HG03175 (cell line): Measurements from ENCODE around the gene RGS14.
"Not testable (repeated sequence)": the region's sequence is repeated elsewhere in the genome, so short reads cannot be mapped to it uniquely, and the experiment has no call there.

ENCODE experiments used
- ATAC-seq: cut with Tn5 transposase; IDR thresholded peaks from one replicate; pipeline ENCODE4 v1.9.1; 2021; ENCODE audit warnings: mild to moderate bottlenecking, moderate library complexity; ENCODE audit not compliant: unreplicated experiment

RGS14 gene

GRCh38 chr5:177396807-177397206, 39.1 kb downstream of the RGS14 start:
- ATAC-seq: no peak

DNA sequence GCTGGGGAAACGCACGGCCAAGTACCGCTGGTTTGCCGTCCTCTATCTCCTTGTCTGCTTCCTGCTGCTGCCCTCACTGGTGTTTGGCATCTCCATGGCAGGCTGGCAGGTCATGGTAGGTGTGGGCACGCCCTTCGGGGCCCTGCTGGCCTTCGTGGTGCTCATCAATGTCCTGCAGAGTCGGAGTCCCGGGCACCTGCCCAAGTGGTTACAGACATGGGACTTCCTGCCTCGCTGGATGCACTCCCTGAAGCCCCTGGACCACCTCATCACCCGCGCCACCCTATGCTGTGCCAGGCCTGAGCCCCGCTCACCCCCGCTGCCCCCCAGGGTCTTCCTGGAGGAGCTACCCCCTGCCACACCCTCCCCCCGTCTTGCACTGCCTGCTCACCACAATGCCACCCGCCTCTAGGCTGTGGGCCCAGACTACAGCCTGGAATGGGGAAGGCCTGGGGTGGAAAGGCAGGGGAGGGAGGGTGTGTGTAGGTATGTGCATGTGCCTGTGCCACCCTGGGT, 40.2 kb downstream of the RGS14 start:
- ATAC-seq: no peak

- ATAC-seq: no peak
These were observed 42.5 kb downstream of the RGS14 start, which contains the start of gene PFN3 for GRCh38 chr5:177399997-177400868. Gene PFN3 (minus strand): TSS chr5:177400661. CDS start chr5:177400576, 85 bp downstream.

- no peak for ATAC-seq
These were observed 44.7 kb downstream of the RGS14 start for GRCh38 chr5:177402271-177403043.

DNA sequence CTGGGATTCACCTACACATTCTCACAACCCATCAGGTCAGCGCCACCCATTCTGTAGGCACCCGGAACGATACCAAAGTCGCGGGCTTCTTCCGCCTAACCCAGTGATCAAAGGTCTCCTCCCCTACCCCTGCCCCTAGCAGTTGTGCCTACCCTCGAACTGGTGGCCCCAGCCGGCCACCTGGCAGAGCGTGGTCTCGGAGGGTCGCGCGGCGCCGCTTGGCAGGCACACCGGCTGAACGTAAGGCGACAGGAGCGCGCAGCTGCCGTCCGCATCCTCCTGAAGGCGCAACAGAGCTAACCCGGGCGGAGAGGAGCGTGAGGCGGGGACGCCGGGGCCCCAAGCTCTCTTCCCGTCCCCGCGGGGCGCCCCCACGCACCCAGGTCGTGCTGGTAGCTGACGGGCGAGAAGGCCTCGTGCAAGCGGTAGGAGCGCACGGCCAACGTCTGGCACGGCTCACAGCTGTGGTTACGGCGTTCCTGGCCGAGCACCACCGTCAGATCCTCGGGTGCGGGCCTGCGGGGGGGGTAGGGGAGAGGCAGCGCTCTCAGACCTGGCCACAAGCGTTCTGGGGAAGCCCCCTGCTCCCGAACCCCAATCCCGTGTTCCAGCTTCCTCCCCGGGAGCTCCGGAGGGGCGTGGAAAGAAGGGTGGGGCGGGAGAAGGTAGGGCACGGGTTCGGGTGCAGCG, 45.5 kb downstream of the RGS14 start:
- peak; percentile 14 for ATAC-seq

DNA sequence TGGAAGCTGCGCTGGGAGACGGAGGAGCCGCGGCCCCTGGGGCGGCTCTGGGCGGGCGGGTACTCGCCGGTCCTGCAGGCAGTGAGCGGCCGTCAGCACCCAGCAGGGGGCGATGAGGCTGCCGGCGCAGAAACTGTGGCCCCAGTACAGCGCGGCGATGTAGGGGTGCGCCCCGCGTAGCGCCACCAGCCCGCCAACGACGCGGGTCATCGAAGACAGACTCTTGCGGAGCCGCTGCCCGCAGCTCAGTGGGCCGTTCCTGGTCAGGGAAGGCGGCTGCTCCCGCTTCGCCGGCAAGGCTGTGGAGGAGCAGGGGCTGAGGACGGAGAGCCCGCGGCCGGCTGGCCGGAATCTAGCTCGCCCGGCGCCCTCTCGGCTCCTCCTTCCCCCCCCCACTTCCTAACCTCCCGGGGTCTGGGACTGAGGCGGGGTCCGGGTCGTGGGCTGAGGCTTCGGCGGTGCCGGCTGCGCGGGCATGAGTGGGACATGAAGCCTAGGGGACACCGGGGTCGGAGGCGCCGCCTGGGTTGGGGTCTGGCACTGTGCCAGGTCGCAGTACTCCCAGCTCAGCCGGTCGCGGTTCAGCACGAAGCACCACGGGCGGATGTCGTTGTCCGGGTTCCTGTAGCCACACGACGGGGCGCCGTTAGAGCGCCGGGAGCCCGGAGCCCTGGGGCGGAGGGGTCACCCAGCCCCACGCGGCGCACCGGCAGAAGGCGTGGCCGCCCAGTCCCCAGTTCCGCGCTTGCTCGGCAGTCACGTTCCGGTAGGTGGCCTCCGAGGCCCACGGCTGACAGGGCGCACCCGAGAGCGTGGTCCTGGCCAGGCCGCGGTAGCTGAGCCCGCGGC, 46.3 kb downstream of the RGS14 start:
- ATAC-seq: peak; percentile 79

DNA sequence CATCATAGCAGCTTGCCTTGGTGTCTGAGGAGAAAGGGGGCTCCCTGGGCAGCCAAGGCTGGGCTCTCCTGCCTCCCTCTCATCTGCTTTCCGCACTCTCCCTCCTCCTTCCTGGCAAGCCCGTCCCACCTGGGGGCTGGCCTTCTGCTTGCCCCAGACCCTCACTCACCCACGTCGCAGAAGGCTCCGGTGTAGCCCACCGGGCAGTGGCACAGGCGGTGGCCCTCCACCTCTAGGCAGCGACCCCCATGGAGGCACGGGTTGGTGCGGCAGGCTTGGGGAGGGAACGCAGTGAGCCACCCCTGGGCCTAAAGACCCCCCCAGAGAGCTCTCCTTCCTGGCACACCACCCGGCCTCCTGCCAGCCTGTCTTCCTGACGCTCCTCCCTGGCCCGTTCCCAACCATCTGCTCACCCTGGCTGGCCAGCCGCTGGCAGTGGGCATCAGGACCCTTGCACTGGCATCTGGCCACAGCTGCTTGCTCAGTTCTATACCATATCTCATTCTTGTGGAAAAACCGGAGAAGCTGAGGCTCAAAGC, 47.0 kb downstream of the RGS14 start:
- ATAC-seq: no peak

DNA sequence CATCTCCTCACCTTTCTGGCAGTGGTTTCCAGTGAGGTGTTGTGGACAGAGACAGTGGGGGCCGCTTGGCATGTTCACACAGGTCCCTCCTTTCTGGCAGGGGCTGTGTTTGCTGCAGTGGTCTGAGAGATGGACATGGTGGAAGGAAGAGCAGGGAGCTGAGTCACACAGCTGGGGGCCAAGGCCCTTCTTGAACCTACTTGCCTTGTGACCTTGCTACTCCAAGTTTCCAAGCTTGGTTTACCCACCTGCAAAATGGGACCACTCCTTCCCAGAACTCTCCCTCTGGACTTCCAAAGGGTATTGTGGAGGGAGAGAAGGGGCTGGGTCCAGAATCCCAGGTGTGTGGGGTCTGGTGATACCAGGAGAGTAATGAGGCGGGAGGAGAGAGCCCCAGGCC, 47.6 kb downstream of the RGS14 start:
- ATAC-seq: no peak

DNA sequence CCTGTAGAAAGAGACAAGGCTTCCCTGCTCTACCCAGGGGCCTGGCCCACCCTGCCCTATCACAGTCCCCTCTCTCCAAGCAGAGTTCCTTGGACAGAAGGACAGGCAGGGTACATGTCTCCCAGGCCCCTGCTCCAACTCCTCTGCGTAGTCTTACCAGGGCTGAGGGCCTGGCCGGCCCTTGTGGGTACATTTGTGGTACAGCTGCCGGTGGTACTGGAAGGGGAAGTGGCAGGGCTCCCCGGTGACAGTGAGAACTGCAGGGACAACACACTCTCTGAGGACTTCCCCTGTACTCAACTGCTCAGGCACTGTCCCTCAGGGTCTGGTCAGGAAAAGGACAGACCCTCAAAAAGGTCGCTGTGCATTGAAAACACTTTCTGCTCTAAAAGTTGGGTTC, 48.1 kb downstream of the RGS14 start:
- no peak for ATAC-seq

GRCh38 chr5:177409043-177409801, 51.5 kb downstream of the RGS14 start, which contains the start of gene F12:
Gene F12 (minus strand): TSS chr5:177409564. CDS start chr5:177409527, 37 bp downstream.
- no peak for ATAC-seq

GRCh38 chr5:177410575-177410974, 52.9 kb downstream of the RGS14 start:
- no peak for ATAC-seq

- peak; percentile 68 for ATAC-seq
These were observed 55.0 kb downstream of the RGS14 start for GRCh38 chr5:177412603-177413233.

- ATAC-seq: no peak
These were observed 56.8 kb downstream of the RGS14 start for GRCh38 chr5:177414481-177414880.

GRCh38 chr5:177417081-177417480, 59.4 kb downstream of the RGS14 start:
- ATAC-seq: not testable (repeated sequence)

- no peak for ATAC-seq
These were observed 61.3 kb downstream of the RGS14 start for GRCh38 chr5:177419046-177419445.

DNA sequence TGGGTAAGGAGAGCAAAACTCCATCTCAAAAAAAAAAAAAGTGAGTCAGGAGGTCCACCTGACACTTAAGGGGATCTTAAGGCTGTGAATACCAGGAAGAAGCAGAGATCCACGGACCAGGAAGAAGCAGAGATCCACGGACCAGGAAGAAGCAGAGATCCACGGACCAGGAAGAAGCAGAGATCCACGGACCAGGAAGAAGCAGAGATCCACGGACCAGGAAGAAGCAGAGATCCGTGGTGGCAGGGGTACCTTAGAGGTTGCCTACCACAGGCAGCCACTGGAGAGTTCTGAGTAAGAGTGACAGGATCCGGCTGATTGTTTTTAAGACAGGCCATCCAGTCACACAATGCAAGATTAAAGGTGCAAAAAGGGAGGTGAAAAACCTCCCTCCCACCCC, 62.7 kb downstream of the RGS14 start:
- ATAC-seq: not testable (repeated sequence)

DNA sequence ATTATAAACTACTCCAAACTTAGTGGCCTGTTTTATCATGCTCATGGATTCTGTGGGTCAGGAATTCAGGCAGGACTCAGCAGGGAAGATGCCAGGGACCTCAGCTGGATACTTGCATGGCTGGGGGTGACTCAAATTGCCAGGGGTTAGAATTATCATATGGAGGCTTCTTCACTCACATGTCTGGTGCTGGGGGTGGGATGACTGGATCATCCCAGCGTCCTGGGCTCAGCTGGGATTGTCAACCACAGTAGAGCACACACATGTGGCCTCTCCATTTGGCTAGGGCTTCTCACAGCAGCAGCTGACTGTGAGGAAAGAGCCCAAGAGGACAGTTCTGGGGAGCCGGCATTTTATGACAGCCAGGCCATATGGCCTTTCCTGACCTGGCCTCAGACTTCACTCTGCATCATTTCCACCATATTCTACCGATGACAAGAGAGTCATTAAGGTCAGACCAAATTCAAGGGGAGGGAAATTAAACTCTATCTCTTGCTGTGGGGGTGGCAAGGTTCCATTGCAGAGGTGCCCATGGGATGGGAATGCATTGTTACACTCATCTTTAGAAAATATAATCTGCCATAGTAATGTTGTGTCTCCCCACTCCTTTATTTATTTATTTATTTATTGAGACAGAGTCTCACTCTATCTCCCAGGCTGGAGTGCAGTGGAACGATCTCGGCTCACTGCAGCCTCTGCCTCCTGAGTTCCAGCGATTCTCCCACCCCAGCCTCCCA, 63.5 kb downstream of the RGS14 start:
- ATAC-seq: no peak
